Stimulated activated CD8-positive, alpha-beta memory T cell treated with anti-CD3 and anti-CD28 coated beads, Interleukin-4, amount 100 ng/mL, for 4 hours (primary cell): ENCODE results near the gene MICAL3.

ENCODE experiments used
- DNase-seq, 2 donors: peaks; one replicate each; pipeline ENCODE4 v3.0.0-alpha.2; 2020; ENCODE audit warnings: low read depth in 2 of 2, low spot score in 1 of 2

The MICAL3 gene

DNA sequence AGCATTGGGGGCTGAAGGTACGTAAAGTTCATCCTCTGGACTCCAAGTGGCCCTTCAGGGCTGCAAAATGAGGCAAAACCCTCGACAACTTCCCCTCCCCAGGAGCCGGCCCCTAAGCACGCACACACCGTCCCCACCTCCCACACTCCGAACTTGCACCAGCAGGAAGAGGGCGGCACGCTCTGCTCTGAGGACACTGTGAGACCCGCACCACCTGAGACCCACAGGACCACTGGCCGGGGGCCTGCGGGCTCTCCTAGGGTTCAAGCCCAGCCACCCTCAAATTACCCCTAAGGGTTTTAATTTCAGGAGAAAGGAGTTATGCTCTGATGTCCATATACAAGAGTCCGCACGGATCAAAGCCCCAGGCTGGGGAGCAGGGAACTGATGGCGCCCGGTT is 200.4 kb downstream of the MICAL3 start:
- no peak for DNase-seq

GRCh38 chr22:17823226-17823625 is 201.1 kb downstream of the MICAL3 start:
- no peak for DNase-seq

- DNase-seq = no peak
Observed at GRCh38 chr22:17822087-17822486, 202.3 kb downstream of the MICAL3 start.

- DNase-seq = no peak
Observed at GRCh38 chr22:17820879-17821439, 203.4 kb downstream of the MICAL3 start.

DNA sequence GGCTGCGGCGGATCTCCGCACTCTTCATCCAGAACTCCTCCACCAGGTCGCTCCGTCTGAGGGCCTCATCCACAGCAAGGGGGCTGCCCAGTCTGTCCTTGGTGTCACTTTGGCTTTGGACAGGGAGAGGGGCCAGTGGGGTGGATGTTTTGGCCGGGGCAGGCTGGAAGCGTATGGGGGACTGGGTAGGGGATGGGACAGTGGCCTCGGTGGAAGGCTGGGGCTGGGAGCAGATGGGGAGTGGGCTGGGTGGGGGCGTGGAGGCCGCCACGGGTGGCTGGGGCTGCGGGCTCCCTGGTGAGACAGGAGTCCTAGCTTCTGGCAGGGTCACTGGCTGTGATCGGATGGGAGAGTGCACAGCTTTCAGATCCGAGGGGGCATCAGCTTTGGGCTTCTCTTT is 205.7 kb downstream of the MICAL3 start:
- DNase-seq = no peak

DNA sequence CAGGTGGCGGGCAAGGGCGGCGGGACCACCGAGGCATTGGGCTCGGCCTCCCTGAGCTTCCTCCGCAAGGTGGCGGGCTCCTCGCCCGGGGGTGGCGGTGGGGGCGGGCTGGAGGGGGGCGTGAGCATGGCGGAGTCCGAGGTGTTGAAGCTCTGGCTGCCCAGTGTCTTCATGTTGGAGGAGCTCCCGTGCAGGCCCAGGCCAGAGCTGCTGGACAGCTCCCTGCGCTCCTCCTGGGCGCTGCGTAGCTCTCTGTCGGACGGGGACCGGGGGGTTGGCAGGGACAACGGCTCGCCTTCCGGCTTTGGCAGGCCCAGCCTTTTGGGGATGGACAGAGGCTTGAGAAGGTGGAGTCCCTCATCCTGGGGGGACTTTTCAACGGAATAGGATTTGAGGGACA is 206.2 kb downstream of the MICAL3 start:
- no peak for DNase-seq

- no peak for DNase-seq
Observed at GRCh38 chr22:17817511-17818065, 206.8 kb downstream of the MICAL3 start.

- DNase-seq = no peak
Observed at GRCh38 chr22:17817079-17817478, 207.3 kb downstream of the MICAL3 start.

DNA sequence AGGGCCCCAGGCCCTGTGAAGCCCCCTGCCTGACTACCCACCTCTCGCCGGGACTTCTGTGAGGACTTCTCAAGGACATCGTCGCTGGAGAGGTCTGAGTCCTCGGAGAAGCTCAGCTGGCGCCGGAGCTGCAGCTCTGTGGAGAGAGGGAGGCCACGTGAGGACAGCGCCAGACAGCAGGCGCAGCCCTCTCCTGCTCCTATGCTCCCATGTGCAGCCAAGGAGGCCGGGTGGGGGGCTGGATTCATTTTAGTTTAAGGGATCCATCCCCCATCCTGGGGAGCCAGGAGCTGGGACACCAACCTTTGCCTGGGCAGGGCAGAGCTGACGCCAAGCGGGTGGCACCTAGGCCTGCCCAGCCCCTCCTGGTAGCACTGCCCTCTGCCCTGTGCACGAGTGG is 207.7 kb downstream of the MICAL3 start:
- no peak for DNase-seq

DNA sequence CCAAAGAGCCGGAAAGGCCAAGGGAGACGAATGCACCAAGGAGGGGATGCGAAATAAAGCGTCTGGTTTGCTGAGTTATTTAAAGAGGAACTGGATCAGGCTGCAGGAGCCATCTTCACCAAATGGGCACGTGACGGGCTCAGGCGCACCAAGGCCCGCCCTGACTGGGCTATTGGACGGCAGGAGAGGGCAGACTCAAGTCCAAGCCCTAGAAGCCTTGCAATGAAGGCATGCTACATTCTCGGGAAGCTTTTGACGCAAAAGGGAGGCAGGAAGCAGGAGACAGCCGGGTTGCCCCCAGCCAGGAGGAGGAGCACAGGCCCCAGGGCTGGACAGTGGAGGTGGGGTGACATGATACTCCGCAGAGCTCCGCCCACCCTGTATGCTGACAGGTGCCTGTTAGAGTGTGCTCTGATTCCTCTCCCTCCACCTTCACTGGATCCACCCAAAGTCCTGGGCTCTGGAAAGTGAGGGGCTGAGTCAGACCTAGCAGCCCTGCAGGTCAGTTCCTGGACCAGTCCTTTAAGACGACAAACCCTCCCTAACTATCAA is 208.6 kb downstream of the MICAL3 start:
- DNase-seq = no peak

- DNase-seq = no peak
Observed at GRCh38 chr22:17814830-17815229, 209.5 kb downstream of the MICAL3 start.

DNA sequence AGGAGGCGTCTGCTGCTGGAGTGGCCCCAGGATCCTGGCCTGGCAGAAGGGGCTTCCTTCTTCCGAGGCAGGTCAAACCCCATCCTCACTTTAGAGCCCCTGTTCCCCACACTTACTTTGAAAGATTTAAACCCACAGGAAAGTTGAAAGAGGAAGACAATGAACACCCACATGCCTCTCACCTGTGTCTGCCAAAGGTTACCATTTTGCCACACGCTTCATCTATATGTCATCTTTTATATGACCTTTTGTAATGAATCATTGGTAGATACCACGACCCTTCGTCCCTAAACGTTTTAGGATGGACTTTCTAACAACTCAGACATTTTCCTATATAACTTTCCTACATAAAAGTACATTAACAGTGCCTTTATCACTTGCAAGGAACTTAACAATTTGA is 210.3 kb downstream of the MICAL3 start:
- DNase-seq = no peak

DNA sequence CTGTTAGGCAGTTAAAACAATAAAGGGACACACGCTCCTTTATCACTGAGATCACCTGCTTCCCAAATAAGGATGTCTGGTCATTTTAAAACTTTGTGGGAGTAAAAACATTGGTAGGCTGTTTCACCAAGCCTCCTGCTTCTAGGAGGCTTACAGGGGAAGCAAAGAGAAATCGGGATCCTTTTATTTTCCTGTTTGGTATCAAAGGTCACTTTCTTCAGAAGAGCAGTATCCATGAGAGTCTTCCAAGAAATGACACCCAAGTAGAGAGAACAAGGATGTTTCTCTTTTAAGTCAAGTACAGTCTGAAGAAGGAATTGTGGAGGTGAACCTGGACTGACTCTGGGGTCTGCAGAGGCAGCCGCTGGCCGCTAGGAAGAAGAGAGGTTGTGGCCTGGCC is 213.2 kb downstream of the MICAL3 start:
- no peak for DNase-seq

DNA sequence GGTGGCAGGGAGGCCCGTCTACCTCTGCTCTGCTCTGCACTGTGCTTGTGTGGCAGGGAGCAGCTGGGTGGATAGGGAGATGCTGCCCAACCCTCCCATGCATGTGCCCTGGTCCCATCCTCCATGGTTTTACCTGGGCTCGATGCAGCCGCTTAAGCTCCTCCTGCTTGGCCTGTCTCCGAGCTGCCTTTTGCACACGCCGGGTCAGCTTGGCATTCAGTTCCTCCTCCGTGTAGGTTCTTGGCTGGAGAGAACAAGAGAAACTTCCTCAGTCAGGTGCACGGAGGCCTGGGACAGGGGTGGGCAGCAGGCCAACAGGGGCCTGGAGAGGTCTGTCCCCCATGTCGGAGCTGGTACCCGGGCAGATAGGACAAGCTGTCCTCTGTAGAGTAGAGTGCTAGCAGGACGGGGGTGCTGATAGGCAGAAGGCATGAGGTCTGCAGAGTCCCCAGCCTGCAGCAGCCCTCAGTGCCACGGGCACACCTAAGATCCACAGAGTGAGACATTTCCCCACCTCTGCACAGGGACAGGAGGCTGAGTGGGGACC is 213.7 kb downstream of the MICAL3 start:
- DNase-seq = no peak

DNA sequence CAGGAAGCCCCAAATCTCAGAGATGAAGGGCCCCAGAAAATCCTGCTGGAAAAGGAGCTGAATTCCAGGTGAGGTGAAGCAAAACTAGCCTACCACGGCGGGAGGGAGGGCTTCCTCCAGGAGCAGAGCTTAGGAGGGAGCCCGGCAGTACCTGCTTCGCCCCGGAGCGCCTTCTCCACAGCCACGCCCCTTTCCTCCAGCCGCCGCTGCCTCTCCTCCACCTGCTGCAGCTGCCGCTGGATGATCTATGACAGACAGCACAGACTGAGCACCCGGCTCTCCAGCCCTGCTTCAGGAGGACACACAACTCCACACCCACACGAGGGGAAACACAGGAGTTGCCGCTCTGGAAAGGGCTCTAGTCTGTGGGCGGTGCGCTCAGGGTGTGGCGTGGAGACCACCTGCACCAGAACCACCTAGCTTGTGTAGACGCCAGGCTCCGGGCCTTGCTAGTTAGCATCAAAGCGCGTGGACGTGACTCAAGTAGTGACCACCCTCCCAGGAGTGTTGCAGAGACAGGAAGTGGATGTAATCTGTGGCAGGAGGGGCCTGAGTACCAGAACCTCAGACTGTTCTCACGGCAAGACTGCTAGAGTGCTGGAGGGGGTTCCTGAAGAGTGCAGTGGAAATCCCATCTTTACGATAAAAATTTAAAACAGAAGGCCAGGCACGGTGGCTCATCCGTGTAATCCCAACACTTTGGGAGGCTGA is 215.5 kb downstream of the MICAL3 start:
- no peak for DNase-seq

DNA sequence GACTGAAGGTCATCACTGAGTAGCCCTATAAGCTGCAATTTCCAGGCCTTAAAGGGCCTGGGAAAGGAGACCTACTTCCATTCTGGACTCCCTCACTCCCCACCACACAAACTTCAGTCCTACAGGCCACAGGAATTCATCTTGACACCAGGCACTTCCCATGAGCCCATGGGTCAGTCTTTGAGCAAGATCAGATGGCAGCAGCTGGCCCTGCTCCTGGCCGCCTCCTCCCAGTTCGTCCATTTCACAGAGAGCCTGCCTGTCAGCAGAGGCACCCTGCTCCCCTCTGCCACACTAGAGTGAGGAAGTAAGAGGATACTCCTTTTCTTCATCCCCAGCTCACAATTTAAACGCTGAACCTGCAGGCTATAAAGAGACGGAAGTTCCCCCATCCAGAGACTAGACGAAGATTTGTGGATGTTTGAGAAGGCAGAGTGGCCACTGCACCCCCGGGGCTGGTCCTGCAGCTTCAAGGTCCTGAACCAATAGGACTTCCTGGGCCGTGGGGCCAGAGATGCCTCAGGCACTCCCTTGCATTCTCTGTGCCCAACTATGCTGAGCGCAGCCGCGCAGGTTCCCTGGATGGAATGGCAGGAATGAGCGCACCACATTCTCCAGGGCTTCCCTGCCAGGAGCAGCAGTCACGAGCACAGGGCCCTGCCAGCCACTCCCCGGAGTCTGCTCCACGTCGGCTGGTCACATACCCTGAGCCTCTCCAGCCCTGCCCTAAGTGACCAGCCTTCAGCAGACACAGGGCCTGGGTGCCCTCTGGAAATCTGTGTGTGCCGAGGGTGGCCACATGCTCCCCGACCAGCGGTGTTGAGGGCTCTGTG is 216.6 kb downstream of the MICAL3 start:
- no peak for DNase-seq

- DNase-seq = no peak
Observed at GRCh38 chr22:17807086-17807485, 217.3 kb downstream of the MICAL3 start.

GRCh38 chr22:17806437-17806836 is 217.9 kb downstream of the MICAL3 start:
- DNase-seq = no peak

GRCh38 chr22:17804331-17805080 is 219.9 kb downstream of the MICAL3 start:
- DNase-seq = no peak

DNA sequence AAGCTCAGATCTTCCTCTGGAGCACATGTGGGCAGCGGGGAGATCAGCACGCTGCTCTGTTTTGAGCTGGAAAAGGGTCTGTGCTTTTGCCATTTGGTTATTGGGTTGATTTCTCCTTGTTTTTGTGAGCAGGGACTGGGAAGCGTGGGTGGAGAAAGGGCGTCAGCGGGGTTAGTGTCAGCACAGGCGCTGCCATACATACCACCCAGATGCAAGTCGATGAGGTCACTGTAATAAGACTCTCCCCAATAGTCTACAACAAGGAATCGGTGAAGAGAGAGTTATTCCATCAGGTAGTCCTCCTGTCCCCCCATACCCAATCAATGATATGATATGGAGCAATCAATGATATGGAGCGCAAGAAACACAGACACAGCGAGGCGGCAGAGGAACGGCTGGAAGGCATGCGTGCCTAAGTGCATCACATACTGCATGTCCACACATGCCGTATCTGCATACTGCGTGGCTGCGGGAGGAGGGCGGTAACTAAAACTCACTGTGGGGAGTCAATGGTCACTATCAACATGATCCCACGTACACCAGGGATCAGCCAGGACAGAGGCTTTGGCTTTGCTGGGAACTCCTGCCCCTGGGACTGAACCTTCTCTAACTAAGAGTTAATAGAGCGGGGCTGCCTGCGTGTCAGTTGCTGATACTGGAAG is 220.6 kb downstream of the MICAL3 start:
- DNase-seq = no peak
